HTERT RPE-1 (cell line): ENCODE measurements around the gene CRB2.
"Not testable (repeated sequence)": the region's sequence is repeated elsewhere in the genome, so short reads cannot be mapped to it uniquely, and the experiment has no call there.

Source experiments
- in situ Hi-C: fragments of 300-500 bp; cut with MboI; formaldehyde crosslinking; loops from 4 replicates; pipeline ENCODE4 v1.14.3; 2020; ENCODE audit warnings: low sequenced_read_pairs

Gene CRB2

DNA sequence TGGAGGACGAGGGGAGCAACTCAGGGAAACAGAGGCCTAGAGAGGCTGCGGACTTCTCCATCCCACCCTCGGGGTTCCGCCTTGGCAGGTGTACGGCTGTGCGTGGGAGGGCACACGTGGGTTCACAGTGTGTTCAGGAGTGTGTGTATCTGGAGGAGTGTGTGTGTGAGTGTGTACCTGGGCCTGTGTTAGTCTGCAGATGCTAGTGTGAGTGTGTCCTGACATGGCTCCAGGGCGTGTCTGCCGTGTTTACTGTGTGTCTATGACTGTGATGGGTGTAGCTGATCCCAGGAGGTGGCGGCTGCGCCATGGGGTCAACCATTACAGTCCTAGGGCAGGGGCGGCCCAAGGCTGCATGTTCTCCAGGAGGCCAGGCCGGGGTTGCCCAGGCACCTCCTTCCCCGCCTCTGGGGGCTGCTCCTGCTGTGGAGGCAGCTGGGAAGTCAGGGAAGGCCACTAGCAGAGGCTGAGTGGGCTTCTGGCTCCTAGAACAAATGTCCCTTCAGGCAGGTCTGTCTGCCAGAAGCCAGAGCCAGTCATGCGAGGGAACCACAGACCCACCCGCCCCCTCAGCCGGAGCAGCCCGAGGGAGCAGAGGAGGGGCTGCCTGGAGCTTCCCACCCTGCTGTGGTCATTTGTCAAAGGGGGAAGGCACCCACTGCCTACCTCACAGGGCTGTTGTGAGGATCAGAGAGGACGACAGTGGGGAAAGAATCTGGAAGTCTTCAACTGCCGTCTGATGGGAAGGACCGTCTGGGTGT lies 21.4 kb downstream of the CRB2 start:
- in situ Hi-C loops: no loop called here

DNA sequence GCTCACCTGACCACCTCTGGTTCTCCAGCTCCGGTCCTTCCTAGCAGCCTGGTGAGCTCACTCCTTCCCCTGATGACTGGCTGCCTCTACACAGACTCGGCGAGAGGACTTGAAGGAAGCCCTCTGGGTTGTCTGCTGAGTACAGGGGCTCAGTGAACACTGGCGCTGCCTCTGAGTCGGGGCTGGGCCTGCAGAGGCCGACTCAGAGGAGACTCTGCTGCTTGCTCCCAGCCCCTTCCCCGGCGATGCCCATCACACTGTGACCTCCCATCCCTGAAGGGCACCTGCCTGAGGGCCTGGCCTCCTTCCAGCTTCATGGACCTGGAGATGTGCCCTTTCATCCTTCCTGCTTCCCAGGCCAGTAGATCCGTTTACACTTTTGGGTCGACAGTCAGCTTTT lies 22.0 kb downstream of the CRB2 start:
- in situ Hi-C loops: no loop called here

DNA sequence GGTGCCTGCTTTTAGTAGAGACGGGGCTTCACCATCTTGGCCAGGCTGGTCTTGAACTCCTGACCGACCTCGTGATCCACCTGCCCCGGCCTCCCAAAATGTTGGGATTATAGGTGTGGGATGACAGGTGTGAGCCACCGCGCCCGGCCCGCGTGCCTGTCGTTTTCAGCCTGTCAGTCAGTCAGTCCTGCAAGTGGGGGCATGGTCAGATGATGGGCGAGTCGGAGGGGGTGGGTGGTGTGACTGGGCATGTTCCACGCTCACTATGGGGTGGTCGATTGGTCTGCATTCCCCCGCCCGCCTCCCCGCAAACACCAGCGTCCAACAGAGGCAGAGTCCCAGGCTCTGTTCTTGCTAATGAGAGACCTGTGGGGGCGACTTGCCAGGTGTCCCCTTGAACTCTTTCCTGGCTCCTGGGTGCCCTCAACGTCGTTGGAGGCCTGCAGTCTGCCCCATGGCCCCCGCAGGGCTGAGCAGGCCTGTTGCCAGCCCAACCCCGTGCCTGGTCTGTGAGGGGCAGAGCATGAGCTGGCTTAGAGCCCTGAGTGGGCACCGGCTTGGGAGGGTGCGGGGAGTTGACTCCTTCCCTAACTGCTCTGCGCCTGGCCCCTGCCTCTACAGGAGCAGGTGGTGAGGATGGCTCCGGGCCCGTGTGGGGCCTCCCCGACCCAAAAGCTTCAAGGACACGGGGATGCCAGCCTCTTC lies 23.1 kb downstream of the CRB2 start:
- in situ Hi-C loops: no loop called here

DNA sequence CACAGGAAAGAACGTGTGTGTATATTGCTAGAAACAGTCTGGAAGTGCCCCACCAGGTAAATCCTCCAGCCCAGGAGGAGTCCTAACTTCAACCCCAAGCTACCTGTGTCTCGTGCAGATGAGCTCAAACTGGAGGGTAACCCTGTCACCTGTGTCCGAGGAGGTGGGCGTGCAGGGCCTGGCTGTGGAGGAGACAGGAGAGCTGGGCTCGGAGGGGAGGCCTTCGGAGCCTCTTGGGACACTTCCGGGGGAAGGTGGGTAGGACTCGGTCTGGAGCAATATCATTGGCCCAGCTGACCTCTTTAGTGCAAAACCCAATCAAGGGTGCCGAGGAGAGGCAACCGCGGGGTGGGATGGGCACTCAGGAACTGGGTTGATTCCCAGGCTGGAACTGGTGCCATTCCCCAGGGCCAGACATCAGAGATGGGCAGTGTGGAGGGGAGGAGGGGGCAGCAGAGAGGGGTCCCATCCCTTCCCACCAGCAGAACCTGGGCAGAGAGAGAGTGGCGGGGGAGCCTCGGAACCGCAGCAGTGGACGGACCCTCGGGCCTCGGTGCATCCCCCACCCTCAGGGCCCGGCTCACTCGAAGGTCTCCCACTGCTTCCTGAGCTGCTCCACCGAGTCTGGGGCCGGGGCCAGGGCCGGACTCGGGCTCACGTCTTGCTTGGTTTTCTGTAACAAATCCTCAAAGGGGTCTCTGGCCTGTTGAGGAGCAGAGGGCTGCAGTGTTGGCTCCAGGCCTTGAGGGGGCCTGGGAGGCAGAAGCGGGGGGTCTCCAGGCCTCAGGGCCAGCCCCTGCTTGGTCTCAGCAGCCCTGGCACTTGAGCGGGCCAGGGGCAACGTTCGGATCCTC lies 25.1 kb downstream of the CRB2 start:
- in situ Hi-C loops: no loop called here

DNA sequence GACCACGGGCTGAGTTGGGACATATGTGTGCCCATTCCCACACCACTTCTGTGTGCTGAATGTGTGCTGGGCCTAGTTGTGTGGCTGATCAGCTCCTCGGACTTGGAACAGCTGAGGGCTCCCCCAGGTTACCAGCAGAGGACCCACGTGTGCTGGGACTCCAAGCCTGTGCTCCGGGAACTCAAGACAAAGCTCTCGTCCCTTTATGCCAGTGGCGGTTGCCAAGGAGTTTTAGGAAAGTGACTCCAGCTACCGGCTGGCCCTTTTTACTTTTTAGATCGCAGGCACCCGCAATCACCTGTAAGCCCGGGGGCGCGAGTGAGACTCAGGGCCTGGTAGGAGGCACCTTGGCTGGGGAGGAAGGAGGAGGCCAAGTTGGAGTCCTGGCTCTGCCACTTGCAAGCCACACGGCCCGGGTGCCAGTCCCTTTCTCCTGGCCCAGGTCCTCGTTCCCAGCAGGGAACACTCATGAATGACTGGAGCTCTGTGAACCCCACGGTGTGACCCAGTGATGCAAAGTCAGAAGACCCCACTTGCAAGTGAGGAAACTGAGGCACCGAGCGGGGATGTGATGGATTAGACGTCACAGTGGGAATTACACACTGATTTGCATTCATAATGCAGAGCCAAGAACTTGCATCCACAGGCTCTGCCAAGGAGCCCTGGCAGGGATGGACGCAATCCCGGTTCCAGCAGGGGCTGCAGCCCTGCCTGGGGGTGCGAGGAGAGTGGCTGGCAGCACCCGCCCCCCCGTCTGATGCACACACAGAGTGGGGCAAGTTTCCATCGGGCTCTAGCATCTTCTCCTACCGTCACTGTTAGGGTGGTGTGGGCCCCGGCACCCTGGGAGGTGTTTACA lies 26.9 kb downstream of the CRB2 start:
- in situ Hi-C loops: no loop called here

DNA sequence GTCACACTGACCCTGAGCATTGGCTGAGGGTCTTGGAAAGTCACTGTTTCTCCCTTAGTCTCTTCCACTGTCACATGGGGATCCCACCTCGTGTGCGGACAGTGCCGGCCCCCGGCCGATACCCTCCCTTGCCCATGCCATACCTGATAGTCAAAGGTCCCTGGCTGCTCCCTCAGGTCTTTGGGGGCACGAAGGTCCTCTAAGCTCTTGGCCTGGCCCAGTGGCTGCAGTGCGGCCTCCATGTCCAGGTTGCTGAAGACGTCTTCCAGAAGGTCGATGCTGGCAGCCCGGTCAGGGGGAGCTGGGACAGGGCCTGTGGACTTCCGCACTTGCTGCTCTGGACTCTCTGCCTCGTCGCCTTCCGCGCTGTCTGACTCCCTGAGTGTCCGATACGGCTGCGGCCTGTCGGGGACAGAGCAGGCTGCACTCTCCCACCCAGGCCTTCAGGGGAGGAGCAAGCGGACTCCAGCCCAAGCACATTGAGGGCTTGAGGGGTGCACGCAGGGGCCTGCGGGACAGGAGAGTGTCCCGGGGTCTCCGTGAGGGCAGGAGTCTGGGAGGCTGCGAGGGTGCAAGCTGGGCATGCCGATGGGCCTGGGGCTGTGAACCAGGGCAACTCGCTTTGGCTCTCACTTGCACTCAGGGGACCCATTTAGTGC lies 27.6 kb downstream of the CRB2 start:
- in situ Hi-C loops: no loop called here

DNA sequence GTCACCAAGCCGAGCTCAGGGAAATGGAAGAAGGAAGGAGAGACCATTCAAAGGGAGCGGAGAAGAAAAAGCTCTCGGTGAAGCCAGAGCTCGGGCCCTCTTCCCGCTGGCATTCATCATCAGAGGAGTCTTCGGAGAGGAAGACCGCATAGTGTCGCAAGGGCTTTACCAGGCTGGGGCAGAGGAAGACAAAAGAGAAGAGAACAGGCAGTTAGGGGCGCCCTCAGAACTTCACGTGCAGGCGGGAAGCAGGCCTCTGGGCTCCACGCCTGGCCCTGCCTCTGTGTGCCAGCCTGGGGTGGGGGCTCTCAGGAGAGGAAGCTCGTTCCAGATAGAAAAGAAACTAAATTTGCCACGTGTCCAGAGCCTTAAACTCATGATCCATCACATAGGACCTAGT lies 31.7 kb downstream of the CRB2 start:
- in situ Hi-C loops: no loop called here

DNA sequence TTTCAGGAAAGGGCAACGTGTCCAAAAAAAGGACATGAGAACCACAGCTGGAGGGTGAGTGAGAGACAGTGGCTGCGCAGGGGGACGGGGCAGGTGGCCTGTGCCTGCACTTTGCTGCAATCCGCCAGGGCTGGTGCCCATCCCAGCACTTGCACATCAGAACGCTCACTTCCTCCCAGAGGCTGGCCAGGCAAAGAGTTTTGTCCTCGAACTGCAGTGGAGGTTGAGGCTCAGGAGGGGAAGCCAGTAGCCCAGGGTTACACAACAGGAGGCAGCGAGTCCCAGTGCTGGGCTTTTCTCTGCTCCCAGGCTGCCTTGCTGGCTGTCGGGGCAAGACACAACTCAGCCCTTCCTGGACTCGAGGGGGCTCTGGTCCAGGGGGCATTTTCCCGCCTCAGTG lies 33.1 kb downstream of the CRB2 start:
- in situ Hi-C loops: no loop called here

DNA sequence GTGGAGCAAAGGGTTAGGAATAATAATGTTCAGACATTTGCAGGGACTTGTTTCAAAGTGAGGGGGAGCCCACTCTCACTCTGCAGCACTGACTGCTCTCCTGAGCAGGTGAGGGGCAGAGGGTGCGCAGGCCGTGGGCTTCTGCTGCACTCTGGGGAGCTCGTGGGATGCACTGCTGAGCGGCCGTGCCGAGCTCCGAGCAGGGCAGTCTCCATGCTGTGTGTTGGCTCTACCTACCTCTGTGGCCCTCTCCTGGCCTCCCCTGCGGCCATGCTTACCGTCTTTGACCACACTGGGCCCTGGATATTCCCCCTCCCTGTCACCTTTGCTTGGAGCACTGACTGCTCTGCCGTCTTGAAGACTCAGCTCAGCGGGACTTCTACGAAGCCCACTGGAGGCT lies 33.7 kb downstream of the CRB2 start:
- in situ Hi-C loops: no loop called here

DNA sequence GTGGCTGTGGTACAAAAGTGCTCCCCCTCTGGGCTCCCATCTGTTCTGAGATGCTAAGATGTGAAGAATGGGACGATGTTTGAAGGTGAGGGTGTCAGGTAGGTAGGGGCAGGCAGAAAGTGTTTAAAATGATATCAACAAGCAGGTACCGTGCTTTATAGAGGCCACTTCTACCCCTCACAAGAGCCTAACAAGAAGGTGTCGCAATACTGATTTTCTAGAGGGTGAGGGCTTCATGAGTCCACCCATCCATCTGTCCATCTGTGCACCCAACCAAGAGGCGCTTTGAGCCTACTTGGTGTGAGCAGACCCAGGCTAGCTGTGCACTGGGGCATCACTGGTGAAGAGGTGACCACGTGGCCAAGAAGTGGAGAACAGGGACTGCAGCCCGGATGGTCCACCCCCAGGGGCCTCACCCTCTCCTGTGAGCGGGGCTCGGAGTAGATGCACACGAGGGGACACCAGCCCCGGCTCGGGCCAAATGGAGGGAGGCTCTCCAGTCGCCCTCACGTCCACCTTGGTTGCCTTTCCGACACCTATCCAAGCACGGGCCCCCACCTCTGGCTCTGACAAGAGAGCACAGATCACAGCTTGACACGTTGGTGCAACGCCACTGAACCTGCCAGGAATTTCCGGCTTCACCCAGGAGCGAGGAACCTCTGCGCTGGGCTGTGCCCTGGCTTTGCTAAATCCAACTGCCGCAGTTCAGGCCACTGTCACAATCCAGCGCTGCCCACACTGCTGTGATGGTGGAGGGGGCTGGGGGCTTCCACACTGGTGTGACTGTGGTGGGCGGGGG lies 34.5 kb downstream of the CRB2 start:
- in situ Hi-C loops: no loop called here

DNA sequence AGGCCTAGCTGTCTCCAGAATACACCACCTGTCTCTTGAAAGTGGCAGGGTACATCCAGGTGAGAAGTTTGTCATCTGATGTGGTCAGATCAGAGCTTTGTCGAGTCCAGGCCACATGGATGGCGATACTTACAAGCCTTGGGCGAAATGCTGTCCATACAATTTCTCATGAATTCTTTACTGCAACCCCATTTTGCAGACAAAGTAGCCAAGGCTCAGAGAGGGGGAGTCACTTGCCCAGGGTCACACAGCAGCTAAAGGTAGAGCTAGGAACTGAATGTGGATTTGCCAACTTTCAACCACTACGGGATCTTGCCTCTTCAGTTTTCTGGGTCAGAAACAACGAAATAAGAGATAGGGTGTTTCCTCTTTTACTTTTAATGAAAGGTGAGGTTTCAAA lies 35.2 kb downstream of the CRB2 start:
- in situ Hi-C loops: no loop called here

DNA sequence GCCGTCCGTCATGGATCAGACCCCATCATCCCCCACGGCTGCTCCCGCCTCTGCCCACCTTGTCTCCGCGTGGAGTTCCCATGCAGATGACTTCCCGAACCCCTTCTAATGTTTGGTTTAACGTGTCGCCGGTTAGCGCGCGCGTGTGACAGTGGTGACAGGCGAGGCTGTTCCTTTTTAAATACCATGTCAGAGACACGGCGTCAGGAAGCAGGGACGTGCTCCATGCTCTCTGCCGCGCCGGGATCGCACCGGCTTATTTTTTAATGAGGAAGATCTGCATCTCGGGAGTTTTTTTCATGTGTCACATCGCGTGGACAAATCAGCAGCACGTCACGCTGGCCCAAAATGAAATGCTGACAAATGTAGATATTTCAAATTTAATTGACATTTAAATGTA lies 35.9 kb downstream of the CRB2 start:
- in situ Hi-C loops: no loop called here

DNA sequence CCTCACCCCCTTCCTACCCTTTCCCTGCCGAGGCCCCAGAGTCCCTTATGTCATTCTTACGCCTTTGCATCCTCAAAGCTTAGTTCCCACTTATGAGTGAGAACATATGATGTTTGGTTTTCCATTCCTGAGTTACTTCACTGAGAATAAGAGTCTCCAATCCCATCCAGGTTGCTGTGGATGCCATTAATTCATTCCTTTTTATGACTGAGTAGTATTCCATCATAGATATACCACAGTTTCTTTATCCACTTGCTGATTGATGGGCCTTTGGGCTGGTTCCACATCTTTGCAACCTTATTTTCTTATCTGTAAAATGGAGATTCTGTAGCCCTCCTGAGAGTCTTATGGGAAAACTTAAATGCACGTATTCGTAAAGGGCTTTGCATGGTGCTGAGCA lies 36.8 kb downstream of the CRB2 start:
- in situ Hi-C loops: no loop called here

DNA sequence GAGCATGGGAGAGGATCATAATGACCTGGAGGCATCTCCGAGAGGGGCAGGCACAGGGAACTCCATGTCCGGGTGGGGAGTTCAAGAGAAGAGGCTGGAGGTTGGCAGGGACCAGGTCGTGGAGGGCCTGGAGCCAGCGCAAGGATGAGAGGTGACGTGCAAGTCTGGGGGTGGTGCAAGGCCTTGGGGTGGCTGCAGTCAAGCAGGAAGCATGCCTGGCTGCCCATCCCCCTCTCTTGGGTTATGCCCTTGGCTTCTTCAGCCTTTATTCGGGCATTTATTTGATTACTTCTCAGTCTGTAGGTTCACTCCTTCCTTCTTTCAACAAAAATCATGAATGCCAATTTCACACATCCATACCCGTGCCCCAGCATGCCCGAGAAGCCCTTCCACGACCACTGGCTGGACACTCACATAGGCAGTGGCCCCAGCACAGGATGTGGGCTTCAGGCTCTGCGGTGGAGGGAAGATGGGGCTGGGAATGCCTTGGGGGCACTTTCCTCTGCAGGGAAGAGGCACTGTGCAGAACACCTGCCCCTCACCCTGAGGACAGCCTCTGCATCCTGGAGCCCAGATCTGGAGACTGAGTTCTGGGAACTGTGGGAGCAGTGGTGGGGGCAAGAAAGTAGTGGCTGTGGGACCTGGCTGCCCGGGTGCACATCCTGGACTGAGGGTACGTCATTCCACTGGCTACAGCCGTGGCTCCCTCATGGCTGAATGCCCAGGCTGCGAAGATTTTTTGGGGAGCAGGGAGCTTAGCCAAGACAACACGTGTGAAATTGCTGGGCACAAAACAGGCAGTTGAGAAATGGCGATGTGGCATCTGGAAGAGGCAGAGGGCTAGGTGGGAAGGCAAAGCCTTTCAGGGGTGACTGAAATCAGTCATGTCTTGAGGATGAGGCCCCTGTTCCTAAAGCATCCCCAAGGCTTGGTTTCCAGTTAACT lies 38.6 kb downstream of the CRB2 start:
- in situ Hi-C loops: no loop called here

DNA sequence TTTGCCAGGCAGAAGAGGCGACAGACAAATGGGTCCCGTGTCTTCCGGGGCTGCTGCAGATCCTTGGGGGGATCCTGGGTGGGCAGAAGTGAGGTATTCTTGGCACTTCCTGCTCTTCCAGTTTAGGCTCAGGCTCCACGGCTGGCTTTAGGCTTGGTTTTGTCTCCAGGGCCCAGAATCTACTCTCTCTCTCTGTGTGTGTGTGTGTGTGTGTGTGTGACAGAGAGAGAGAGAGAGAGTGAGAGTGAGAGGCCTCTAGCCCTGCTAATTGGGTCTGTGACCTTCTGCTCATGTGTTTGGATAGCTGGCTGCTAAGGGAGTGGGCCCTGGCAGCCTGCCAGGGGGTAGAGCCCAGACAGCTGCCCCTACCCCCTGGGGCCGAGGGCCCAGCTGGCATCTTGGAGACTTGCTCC lies 39.3 kb downstream of the CRB2 start:
- in situ Hi-C loops: no loop called here

DNA sequence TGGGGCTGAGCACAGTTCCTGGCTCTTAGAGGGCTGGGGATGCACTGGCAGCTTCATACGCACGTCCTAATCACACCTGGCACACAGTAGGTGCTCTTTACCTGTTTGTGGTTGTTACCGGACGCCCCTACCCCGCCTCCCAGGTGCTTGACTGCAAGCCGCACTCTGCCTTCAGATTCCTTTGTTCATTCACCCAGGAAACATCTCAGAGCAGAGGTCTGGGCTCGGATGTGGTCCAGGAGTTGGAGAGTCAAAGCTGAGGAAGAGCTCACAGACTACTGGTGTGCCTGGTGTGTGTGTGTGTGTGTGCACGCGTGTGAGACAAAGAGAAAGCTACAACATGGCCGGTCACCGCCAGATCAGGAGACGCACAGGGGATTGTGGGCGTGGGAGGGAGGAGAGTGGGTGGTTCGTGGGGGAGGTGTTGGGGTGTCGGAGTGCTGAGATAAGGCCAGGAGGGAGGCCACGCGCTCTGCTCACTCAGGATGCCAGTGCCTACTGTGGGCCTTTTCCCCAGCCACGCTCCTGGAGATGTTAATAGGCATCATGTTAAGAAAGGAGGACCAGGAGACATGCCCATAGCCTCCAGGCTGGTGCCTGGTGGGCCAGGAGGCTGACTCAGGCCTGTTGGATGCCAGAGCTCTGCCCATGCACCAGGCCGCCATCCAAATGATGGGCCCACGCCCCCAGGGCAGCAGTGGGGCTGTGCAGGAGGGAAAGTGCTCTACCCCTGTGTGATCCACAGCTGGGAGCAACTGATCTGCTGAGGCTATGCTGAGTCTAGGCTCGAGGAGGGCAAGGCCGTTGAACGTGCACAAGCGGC lies 39.9 kb downstream of the CRB2 start:
- in situ Hi-C loops: no loop called here

DNA sequence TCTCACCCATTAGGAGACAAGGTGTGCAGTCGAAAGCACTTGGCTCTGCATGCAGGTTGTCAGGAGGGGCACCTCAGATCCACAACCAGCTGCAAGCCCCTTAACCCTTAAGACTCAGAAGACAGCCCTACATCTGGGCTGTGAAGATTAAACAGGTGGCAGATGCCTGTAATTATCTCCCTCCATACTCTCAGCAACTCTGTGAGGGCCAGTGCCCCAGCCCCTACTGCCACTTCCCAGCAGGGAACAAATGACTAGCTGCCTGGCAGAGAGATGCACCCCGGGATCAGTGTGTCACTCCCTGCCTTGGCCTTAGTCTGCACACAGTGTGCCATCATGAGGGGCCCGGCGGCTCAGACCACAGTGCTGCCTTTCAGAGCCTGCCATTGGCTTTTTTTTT lies 42.0 kb downstream of the CRB2 start:
- in situ Hi-C loops: no loop called here

DNA sequence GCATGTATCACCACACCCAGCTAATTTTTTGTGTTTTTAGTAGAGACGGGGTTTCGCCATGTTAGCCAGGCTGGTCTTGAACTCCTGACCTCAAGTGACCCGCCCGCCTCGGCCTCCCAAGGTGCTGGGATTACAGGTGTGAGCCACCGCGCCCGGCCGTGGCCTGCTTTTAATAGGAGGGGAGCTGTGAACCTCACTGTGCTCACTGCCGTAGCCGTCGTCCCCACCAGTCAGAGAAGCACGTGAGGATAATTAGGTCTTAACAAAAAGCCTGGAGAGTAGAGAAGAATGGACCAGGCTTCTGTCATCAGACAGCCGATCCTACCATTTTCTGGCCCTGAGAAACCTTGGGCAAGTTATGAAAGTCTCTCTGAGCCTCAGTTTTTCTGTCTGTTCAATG lies 42.9 kb downstream of the CRB2 start:
- in situ Hi-C loops: not testable (repeated sequence)
